GM11168 (cell line): ENCODE measurements around the gene KIAA0408.
"Not testable (repeated sequence)": the region's sequence is repeated elsewhere in the genome, so short reads cannot be mapped to it uniquely, and the experiment has no call there.

Experiments used
- in situ Hi-C: fragments of 300-500 bp; cut with MboI; formaldehyde crosslinking; loops from one replicate; pipeline ENCODE4 v1.12.0; 2022; ENCODE audit warnings: low sequenced_read_pairs; ENCODE audit not compliant: unreplicated experiment

The KIAA0408 gene

GRCh38 chr6:127421164-127421563 is 38.0 kb downstream of the KIAA0408 start:
- in situ Hi-C loops = loop anchor here (10.0 kb wide), 1 partner anchor 116 kb away; no protein-coding TSS in a partner anchor

- in situ Hi-C loops = loop anchor here (10.0 kb wide), 1 partner anchor 116 kb away; no protein-coding TSS in a partner anchor
Observed at GRCh38 chr6:127420556-127420955, 38.6 kb downstream of the KIAA0408 start.

GRCh38 chr6:127415096-127415495 is 44.1 kb downstream of the KIAA0408 start:
- in situ Hi-C loops = no loop called here

GRCh38 chr6:127413123-127413522 is 46.1 kb downstream of the KIAA0408 start:
- in situ Hi-C loops = not testable (repeated sequence)

GRCh38 chr6:127412016-127412415 is 47.2 kb downstream of the KIAA0408 start:
- in situ Hi-C loops = not testable (repeated sequence)
